CD14-positive monocyte (primary cell): ENCODE results near the gene ZNF576. TPM values are rescaled to one million over a fixed set of nuclear protein-coding genes. Genes with fewer than 3 reads are reported as not detected.

Source experiments
- DNase-seq, 3 donors: peaks; one replicate each; pipeline ENCODE4 v3.0.0-alpha.2; 2011 to 2022
- H2AFZ ChIP-seq: 2 replicates; pipeline ENCODE4 v1.6.0; 2012; ENCODE audit warnings: mild to moderate bottlenecking, low read depth, low read length, inconsistent platforms; ENCODE audit not compliant: insufficient read depth, poor library complexity, severe bottlenecking
- H3K27ac ChIP-seq, 2 donors: 1 replicate in 1 of 2; 2 replicates in 1 of 2; pipeline ENCODE4 v1.5.1; 2012 to 2013; ENCODE audit warnings: low read length in 2 of 2, control low read depth in 1 of 2, inconsistent platforms in 1 of 2, low read depth in 1 of 2, mild to moderate bottlenecking in 1 of 2
- H3K27me3 ChIP-seq, 2 donors: one replicate each; pipeline versions ENCODE4 v1.6.0 to v1.6.1; 2011 to 2013; ENCODE audit warnings: low read length in 2 of 2; ENCODE audit not compliant: control insufficient read depth in 2 of 2, insufficient read depth in 2 of 2
- H3K36me3 ChIP-seq, 2 donors: replicated peaks in 1 of 2; 1 replicate in 1 of 2; 2 replicates in 1 of 2; pipeline versions ENCODE4 v1.5.1 to v1.6.1; 2012 to 2013; ENCODE audit warnings: low read length in 2 of 2, control low read depth in 1 of 2, inconsistent platforms in 1 of 2, mild to moderate bottlenecking in 1 of 2; ENCODE audit not compliant: insufficient read depth in 2 of 2, control insufficient read depth in 1 of 2
- H3K4me1 ChIP-seq, 2 donors: 1 replicate in 1 of 2; 2 replicates in 1 of 2; pipeline versions ENCODE4 v1.5.1 to v1.6.1; 2012 to 2013; ENCODE audit warnings: low read length in 2 of 2, control low read depth in 1 of 2, inconsistent platforms in 1 of 2, mild to moderate bottlenecking in 1 of 2, moderate library complexity in 1 of 2; ENCODE audit not compliant: insufficient read depth in 2 of 2, control insufficient read depth in 1 of 2
- H3K4me2 ChIP-seq: replicated peaks from 2 replicates; pipeline ENCODE3; 2012; ENCODE audit warnings: low read length, moderate library complexity, mild to moderate bottlenecking; ENCODE audit not compliant: poor library complexity, severe bottlenecking; ENCODE audit errors: extremely low read depth
- H3K4me3 ChIP-seq, 3 experiments: fragments of 200-600 bp in 1 of 3; sonication (generic) in 1 of 3; replicated peaks in 1 of 3; 1 replicate in 2 of 3; 2 replicates in 1 of 3; pipeline ENCODE4 v1.5.1; 2011 to 2013; ENCODE audit warnings: low read length in 3 of 3, mild to moderate bottlenecking in 3 of 3, control low read depth in 2 of 3, low read depth in 2 of 3, inconsistent platforms in 1 of 3, moderate library complexity in 1 of 3
- H3K79me2 ChIP-seq: 2 replicates; pipeline ENCODE4 v1.6.0; 2012; ENCODE audit warnings: mild to moderate bottlenecking, control low read depth, inconsistent platforms, low read length, moderate library complexity; ENCODE audit not compliant: insufficient read depth
- H3K9ac ChIP-seq: 2 replicates; pipeline ENCODE4 v1.6.0; 2017; ENCODE audit warnings: low read length, mild to moderate bottlenecking; ENCODE audit not compliant: insufficient read depth, poor library complexity, severe bottlenecking
- H3K9me3 ChIP-seq, 2 donors: replicated peaks in 1 of 2; 1 replicate in 1 of 2; 2 replicates in 1 of 2; pipeline versions ENCODE4 v1.5.1 to v1.6.1; 2012 to 2013; ENCODE audit warnings: low read length in 2 of 2, control low read depth in 1 of 2; ENCODE audit not compliant: control insufficient read depth in 1 of 2, insufficient read depth in 1 of 2
- H4K20me1 ChIP-seq: 2 replicates; pipeline ENCODE4 v1.6.0; 2012; ENCODE audit warnings: mild to moderate bottlenecking, low read length, control low read depth, moderate library complexity; ENCODE audit not compliant: insufficient read depth
- H3K27ac Mint-ChIP-seq, 7 donors: one replicate each; pipeline ENCODE4 v1.8.0; 2020; ENCODE audit warnings: mild to moderate bottlenecking in 7 of 7, mixed read lengths in 7 of 7, moderate library complexity in 6 of 7, inconsistent platforms in 2 of 7
- H3K27me3 Mint-ChIP-seq, 3 donors: one replicate each; pipeline ENCODE4 v1.8.0; 2021 to 2022; ENCODE audit warnings: low read depth in 3 of 3, mild to moderate bottlenecking in 3 of 3, mixed read lengths in 3 of 3, moderate library complexity in 3 of 3, inconsistent platforms in 1 of 3
- H3K36me3 Mint-ChIP-seq, 2 donors: one replicate each; pipeline ENCODE4 v1.8.0; 2020; ENCODE audit warnings: mixed read lengths in 2 of 2, inconsistent platforms in 1 of 2, mild to moderate bottlenecking in 1 of 2
- H3K4me1 Mint-ChIP-seq: one replicate; pipeline ENCODE4 v1.8.0; 2020; ENCODE audit warnings: mild to moderate bottlenecking, mixed read lengths
- H3K4me3 Mint-ChIP-seq, 2 donors: one replicate each; pipeline ENCODE4 v1.8.0; 2020; ENCODE audit warnings: mild to moderate bottlenecking in 2 of 2, mixed read lengths in 2 of 2, moderate library complexity in 1 of 2
- H3K9me3 Mint-ChIP-seq, 7 donors: one replicate each; pipeline ENCODE4 v1.8.0; 2020 to 2022; ENCODE audit warnings: mixed read lengths in 7 of 7, mild to moderate bottlenecking in 6 of 7, moderate library complexity in 6 of 7, inconsistent platforms in 2 of 7
- WGBS: methylation state at CpG from one replicate; pipeline ENCODE4 v1.1.5; 2013; ENCODE audit warnings: missing lambda C conversion rate; ENCODE audit not compliant: insufficient coverage; 5-methylcytosine and 5-hydroxymethylcytosine counted together
- intact Hi-C, 2 donors: fragments of 100-400 bp; cut with micrococcal nuclease; formaldehyde crosslinking; loops; one replicate each; pipeline versions ENCODE4 v1.15.0 to v1.15.1; 2023
- polyA plus RNA-seq, 3 donors: library from polyadenylated mRNA; depleted of rRNA in 1 of 3; unstranded in 2 of 3; stranded (reverse) in 1 of 3; fragments of 300-500 nt in 2 of 3; fragments of >200 nt in 1 of 3; fragmentation: Illumina TruSeq in 2 of 3; gene quantifications; 1 replicate in 2 of 3; 2 replicates in 1 of 3; pipeline ENCODE4 v1.2.3, GENCODE V29; 2012 to 2021
- TF ChIP-seq, protein P1 (sequence below): fragments of 200-600 bp; IDR thresholded peaks from one replicate; pipeline ENCODE4 v1.8.0; 2022; ENCODE audit warnings: antibody characterized with exemption, mild to moderate bottlenecking

ZNF576 gene
- polyA plus RNA-seq, 3 donors, result 3.6 to 8.4 (median 7.2) TPM

DNA sequence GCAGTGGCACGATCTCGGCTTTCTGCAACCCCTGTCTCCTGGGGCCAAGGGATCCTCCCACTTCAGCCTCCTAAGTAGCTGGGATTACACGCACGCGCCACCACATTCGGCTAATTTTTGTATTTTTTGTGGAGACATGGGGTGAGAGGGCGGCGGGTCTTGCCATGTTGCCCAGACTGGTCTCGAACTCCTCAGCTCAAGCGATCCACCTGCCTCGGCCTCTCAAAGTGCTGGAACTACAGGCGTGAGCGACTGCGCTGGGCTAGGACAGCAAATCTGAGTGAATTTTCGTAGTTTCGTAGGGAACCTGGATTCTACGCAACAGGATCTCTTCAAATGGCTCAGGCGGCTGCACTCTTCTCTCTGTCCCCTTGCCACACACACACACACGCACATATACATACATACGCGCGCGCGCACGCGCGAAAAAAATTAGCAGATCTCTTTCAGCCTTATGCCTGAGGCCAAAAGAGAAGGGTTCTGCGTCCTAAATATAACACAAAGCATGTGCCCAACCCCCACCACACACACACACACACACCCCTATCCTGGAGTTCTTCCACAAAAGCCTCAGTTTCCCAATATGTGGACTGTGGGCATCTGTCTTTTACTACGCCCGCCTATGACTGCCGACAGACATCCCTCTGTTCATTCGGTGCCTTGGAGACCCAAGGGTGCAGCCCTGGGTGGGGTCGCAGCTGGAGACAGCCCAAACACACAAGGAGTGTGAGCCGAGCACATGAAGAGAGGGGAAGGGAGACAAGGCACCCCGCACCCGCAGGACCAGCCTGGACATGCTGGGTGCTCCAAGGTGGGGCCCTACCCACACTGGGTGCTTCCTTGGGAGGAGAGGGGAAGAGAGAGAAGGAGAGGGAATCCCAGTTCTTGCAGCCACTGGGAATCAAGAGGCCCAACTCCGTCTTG lies 20.2 kb upstream of the ZNF576 start:
- no peaks in the 10 kb centered on the region for H3K27me3 ChIP-seq
- peaks cover 26% of the 10 kb centered on the region for H3K79me2 ChIP-seq
- intact Hi-C loops, result loop anchor here (1.0 kb wide), 1 partner anchor 20 kb away; the partner anchor contains the start of genes IRGQ (in 2 of the 2) and ZNF576 (in 2 of the 2)
- Mint-ChIP-seq H3K36me3 (peaks cover 8 to 15% of the 10 kb centered on the region in 2 donors), H3K9me3 (no peaks in the 10 kb centered on the region), H3K27me3 (peaks cover 0 to 4% (median 0%) of the 10 kb centered on the region in 3 donors), H3K27ac (peak overlapping the region; percentile 79 to 97 (median 89)), H3K4me3 (peak overlapping the region; percentile 55), H3K4me1 (peaks cover 38% of the 10 kb centered on the region)
- H4K20me1 ChIP-seq, result no peaks in the 10 kb centered on the region
- peaks cover 0 to 12% of the 10 kb centered on the region in 2 donors for H3K36me3 ChIP-seq
- peak overlapping the region; percentile 71 for H3K27ac ChIP-seq
- 71% methylated on average over 33 of the region's 37 CpGs for WGBS
- peaks cover 33 to 36% of the 10 kb centered on the region in 2 donors for H3K4me1 ChIP-seq
- DNase-seq, result peak in 1 of 3 donors; percentile 40
- no peaks in the 10 kb centered on the region for H3K9me3 ChIP-seq
- H3K4me3 ChIP-seq, result peak overlapping the region; percentile 4 to 87 (median 35)
- no peak overlapping the region for H3K9ac ChIP-seq
- peak overlapping the region; percentile 48 for H2AFZ ChIP-seq
- TF ChIP-seq, protein P1, sequence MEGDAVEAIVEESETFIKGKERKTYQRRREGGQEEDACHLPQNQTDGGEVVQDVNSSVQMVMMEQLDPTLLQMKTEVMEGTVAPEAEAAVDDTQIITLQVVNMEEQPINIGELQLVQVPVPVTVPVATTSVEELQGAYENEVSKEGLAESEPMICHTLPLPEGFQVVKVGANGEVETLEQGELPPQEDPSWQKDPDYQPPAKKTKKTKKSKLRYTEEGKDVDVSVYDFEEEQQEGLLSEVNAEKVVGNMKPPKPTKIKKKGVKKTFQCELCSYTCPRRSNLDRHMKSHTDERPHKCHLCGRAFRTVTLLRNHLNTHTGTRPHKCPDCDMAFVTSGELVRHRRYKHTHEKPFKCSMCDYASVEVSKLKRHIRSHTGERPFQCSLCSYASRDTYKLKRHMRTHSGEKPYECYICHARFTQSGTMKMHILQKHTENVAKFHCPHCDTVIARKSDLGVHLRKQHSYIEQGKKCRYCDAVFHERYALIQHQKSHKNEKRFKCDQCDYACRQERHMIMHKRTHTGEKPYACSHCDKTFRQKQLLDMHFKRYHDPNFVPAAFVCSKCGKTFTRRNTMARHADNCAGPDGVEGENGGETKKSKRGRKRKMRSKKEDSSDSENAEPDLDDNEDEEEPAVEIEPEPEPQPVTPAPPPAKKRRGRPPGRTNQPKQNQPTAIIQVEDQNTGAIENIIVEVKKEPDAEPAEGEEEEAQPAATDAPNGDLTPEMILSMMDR, result no peak
- peak overlapping the region; percentile 79 for H3K4me2 ChIP-seq

GRCh38 chr19:43578787-43579186 lies 17.6 kb upstream of the ZNF576 start:
- no peaks in the 10 kb centered on the region for H3K9me3 ChIP-seq
- Mint-ChIP-seq H3K9me3 (no peaks in the 10 kb centered on the region), H3K4me3 (no peak overlapping the region), H3K27me3 (peaks cover 0 to 4% (median 0%) of the 10 kb centered on the region in 3 donors), H3K4me1 (peaks cover 38% of the 10 kb centered on the region), H3K36me3 (peaks cover 0 to under 1% of the 10 kb centered on the region in 2 donors), H3K27ac (peak overlapping the region in 2 of 7 donors; percentile 43 to 74)
- no peak for DNase-seq
- intact Hi-C loops, result no loop called here
- H3K4me1 ChIP-seq, result peaks cover 39% of the 10 kb centered on the region in 2 donors
- no peak overlapping the region for H3K9ac ChIP-seq
- WGBS, result 86% methylated on average over 3 of the region's 3 CpGs
- TF ChIP-seq, protein P1, result no peak
- no peaks in the 10 kb centered on the region for H3K27me3 ChIP-seq
- H3K36me3 ChIP-seq, result no peaks in the 10 kb centered on the region
- H3K4me3 ChIP-seq, result no peak overlapping the region
- H3K27ac ChIP-seq, result no peak overlapping the region
- H3K79me2 ChIP-seq, result peaks cover 15% of the 10 kb centered on the region
- no peak overlapping the region for H3K4me2 ChIP-seq
- no peaks in the 10 kb centered on the region for H4K20me1 ChIP-seq
- no peak overlapping the region for H2AFZ ChIP-seq
